Activated naive CD4-positive, alpha-beta T cell treated with anti-CD3 and anti-CD28 coated beads, Interleukin-2, amount 10 ng/mL, durations not matched to agents 7 days and 5 days (primary cell): ENCODE measurements around the gene DEGS1.
"Not testable (repeated sequence)": the region's sequence is repeated elsewhere in the genome, so short reads cannot be mapped to it uniquely, and the experiment has no call there.

ENCODE experiments used
- CTCF ChIA-PET: fragments of 350-600 bp; sonication (Branson Sonifier 250); formaldehyde crosslinking; loops from one replicate; lab custom pipeline; 2021; ENCODE audit warnings: antibody characterized with exemption; lab: Charles Lee
- DNase-seq: peaks from one replicate; pipeline ENCODE4 v3.0.0-alpha.2; 2020
- H3K27ac Mint-ChIP-seq: one replicate; pipeline ENCODE4 v1.8.0; 2021; ENCODE audit warnings: mild to moderate bottlenecking, moderate library complexity, mixed read lengths
- H3K27me3 Mint-ChIP-seq: one replicate; pipeline ENCODE4 v1.8.0; 2021; ENCODE audit warnings: mild to moderate bottlenecking, mixed read lengths
- H3K36me3 Mint-ChIP-seq: one replicate; pipeline ENCODE4 v1.8.0; 2021; ENCODE audit warnings: mixed read lengths
- H3K4me1 Mint-ChIP-seq: one replicate; pipeline ENCODE4 v1.8.0; 2021; ENCODE audit warnings: mixed read lengths
- H3K4me3 Mint-ChIP-seq: one replicate; pipeline ENCODE4 v1.8.0; 2021; ENCODE audit warnings: mild to moderate bottlenecking, moderate library complexity, mixed read lengths
- H3K9me3 Mint-ChIP-seq: one replicate; pipeline ENCODE4 v1.8.0; 2021; ENCODE audit warnings: mixed read lengths

Gene DEGS1

GRCh38 chr1:224189561-224189960 lies 6.5 kb downstream of the DEGS1 start:
- DNase-seq: no peak
- peaks cover 52% of the 10 kb centered on the region for H3K4me1 Mint-ChIP-seq
- no peaks in the 10 kb centered on the region for H3K27me3 Mint-ChIP-seq
- no peak overlapping the region for H3K4me3 Mint-ChIP-seq
- H3K36me3 Mint-ChIP-seq: peaks cover 64% of the 10 kb centered on the region
- no peaks in the 10 kb centered on the region for H3K9me3 Mint-ChIP-seq
- CTCF ChIA-PET: no interaction called here
- no peak overlapping the region for H3K27ac Mint-ChIP-seq

GRCh38 chr1:224192082-224192788 lies 9.2 kb downstream of the DEGS1 start:
- Mint-ChIP-seq H3K4me3 (no peak overlapping the region), H3K9me3 (no peaks in the 10 kb centered on the region), H3K4me1 (peaks cover 31% of the 10 kb centered on the region), H3K27me3 (no peaks in the 10 kb centered on the region), H3K36me3 (peaks cover 56% of the 10 kb centered on the region), H3K27ac (peak overlapping the region; percentile 76)
- CTCF ChIA-PET: interaction anchor here (0.6 to 1.9 kb wide), 8 partner anchors 10 to 364 kb away, joined by 3 to 6 read pairs (median 4); partner anchors contain the start of gene DEGS1
- no peak for DNase-seq

- no peaks in the 10 kb centered on the region for H3K27me3 Mint-ChIP-seq
- H3K9me3 Mint-ChIP-seq: no peaks in the 10 kb centered on the region
- H3K4me3 Mint-ChIP-seq: no peak overlapping the region
- H3K27ac Mint-ChIP-seq: no peak overlapping the region
- no peak for DNase-seq
- H3K4me1 Mint-ChIP-seq: peaks cover 23% of the 10 kb centered on the region
- CTCF ChIA-PET: interaction anchor here (0.7 to 1.9 kb wide), 5 partner anchors 10 to 117 kb away, joined by 3 to 6 read pairs (median 4); partner anchors contain the start of gene DEGS1
- peaks cover 50% of the 10 kb centered on the region for H3K36me3 Mint-ChIP-seq
Observed at GRCh38 chr1:224193319-224193966, 10.4 kb downstream of the DEGS1 start.

- no peaks in the 10 kb centered on the region for H3K27me3 Mint-ChIP-seq
- H3K4me3 Mint-ChIP-seq: no peak overlapping the region
- CTCF ChIA-PET: no interaction called here
- peaks cover 8% of the 10 kb centered on the region for H3K4me1 Mint-ChIP-seq
- no peaks in the 10 kb centered on the region for H3K9me3 Mint-ChIP-seq
- DNase-seq: no peak
- peaks cover 30% of the 10 kb centered on the region for H3K36me3 Mint-ChIP-seq
- no peak overlapping the region for H3K27ac Mint-ChIP-seq
Observed at GRCh38 chr1:224196813-224197600, 14.0 kb downstream of the DEGS1 start.

GRCh38 chr1:224198572-224198971 lies 15.5 kb downstream of the DEGS1 start:
- peaks cover 3% of the 10 kb centered on the region for H3K4me1 Mint-ChIP-seq
- H3K9me3 Mint-ChIP-seq: no peaks in the 10 kb centered on the region
- no peak overlapping the region for H3K4me3 Mint-ChIP-seq
- no peak for DNase-seq
- no peaks in the 10 kb centered on the region for H3K27me3 Mint-ChIP-seq
- H3K36me3 Mint-ChIP-seq: peaks cover 18% of the 10 kb centered on the region
- CTCF ChIA-PET: no interaction called here
- peak overlapping the region; percentile 61 for H3K27ac Mint-ChIP-seq

- CTCF ChIA-PET: no interaction called here
- no peak for DNase-seq
- H3K36me3 Mint-ChIP-seq: peaks cover 10% of the 10 kb centered on the region
Observed at GRCh38 chr1:224199679-224200078, 16.6 kb downstream of the DEGS1 start.

GRCh38 chr1:224201383-224201782 lies 18.3 kb downstream of the DEGS1 start:
- Mint-ChIP-seq H3K4me3 (no peak overlapping the region), H3K27me3 (no peaks in the 10 kb centered on the region), H3K27ac (no peak overlapping the region), H3K4me1 (peaks cover 14% of the 10 kb centered on the region), H3K9me3 (no peaks in the 10 kb centered on the region), H3K36me3 (peaks cover 4% of the 10 kb centered on the region)
- CTCF ChIA-PET: no interaction called here
- DNase-seq: no peak

More at GRCh38 chr1:224199679-224200078, 16.6 kb downstream of the DEGS1 start:
- no peaks in the 10 kb centered on the region for H3K27me3 Mint-ChIP-seq
- H3K9me3 Mint-ChIP-seq: no peaks in the 10 kb centered on the region
- H3K4me1 Mint-ChIP-seq: peaks cover 6% of the 10 kb centered on the region
- no peak overlapping the region for H3K4me3 Mint-ChIP-seq
- no peak overlapping the region for H3K27ac Mint-ChIP-seq

GRCh38 chr1:224201853-224202252 lies 18.8 kb downstream of the DEGS1 start:
- peaks cover 4% of the 10 kb centered on the region for H3K36me3 Mint-ChIP-seq
- H3K9me3 Mint-ChIP-seq: no peaks in the 10 kb centered on the region
- CTCF ChIA-PET: no interaction called here
- no peak overlapping the region for H3K4me3 Mint-ChIP-seq
- DNase-seq: no peak
- peaks cover 14% of the 10 kb centered on the region for H3K4me1 Mint-ChIP-seq
- H3K27me3 Mint-ChIP-seq: no peaks in the 10 kb centered on the region
- no peak overlapping the region for H3K27ac Mint-ChIP-seq

GRCh38 chr1:224203243-224204016 lies 20.4 kb downstream of the DEGS1 start:
- peak; percentile 1 for DNase-seq
- H3K4me1 Mint-ChIP-seq: peaks cover 14% of the 10 kb centered on the region
- H3K36me3 Mint-ChIP-seq: no peaks in the 10 kb centered on the region
- CTCF ChIA-PET: interaction anchor here (1.0 kb wide), 1 partner anchor 11 kb away, joined by 4 read pairs; no protein-coding TSS in a partner anchor
- no peaks in the 10 kb centered on the region for H3K27me3 Mint-ChIP-seq
- H3K9me3 Mint-ChIP-seq: no peaks in the 10 kb centered on the region
- H3K4me3 Mint-ChIP-seq: no peak overlapping the region
- no peak overlapping the region for H3K27ac Mint-ChIP-seq

GRCh38 chr1:224205438-224205840 lies 22.4 kb downstream of the DEGS1 start:
- no peak overlapping the region for H3K27ac Mint-ChIP-seq
- no peaks in the 10 kb centered on the region for H3K27me3 Mint-ChIP-seq
- H3K4me1 Mint-ChIP-seq: peaks cover 14% of the 10 kb centered on the region
- no peaks in the 10 kb centered on the region for H3K9me3 Mint-ChIP-seq
- H3K4me3 Mint-ChIP-seq: no peak overlapping the region
- CTCF ChIA-PET: no interaction called here
- peak; percentile 24 for DNase-seq
- H3K36me3 Mint-ChIP-seq: no peaks in the 10 kb centered on the region

GRCh38 chr1:224205931-224206538 lies 23.0 kb downstream of the DEGS1 start:
- H3K36me3 Mint-ChIP-seq, H3K27ac Mint-ChIP-seq, H3K9me3 Mint-ChIP-seq, CTCF ChIA-PET, H3K27me3 Mint-ChIP-seq, DNase-seq, H3K4me3 Mint-ChIP-seq: not testable (repeated sequence)
- H3K4me1 Mint-ChIP-seq: peaks cover 14% of the 10 kb centered on the region

GRCh38 chr1:224211206-224211962 lies 28.3 kb downstream of the DEGS1 start:
- H3K27me3 Mint-ChIP-seq: no peaks in the 10 kb centered on the region
- no peak overlapping the region for H3K27ac Mint-ChIP-seq
- CTCF ChIA-PET: no interaction called here
- no peaks in the 10 kb centered on the region for H3K9me3 Mint-ChIP-seq
- H3K4me3 Mint-ChIP-seq: no peak overlapping the region
- H3K4me1 Mint-ChIP-seq: no peaks in the 10 kb centered on the region
- DNase-seq: peak; percentile 23
- H3K36me3 Mint-ChIP-seq: no peaks in the 10 kb centered on the region

GRCh38 chr1:224212618-224213061 lies 29.6 kb downstream of the DEGS1 start:
- Mint-ChIP-seq H3K36me3 (no peaks in the 10 kb centered on the region), H3K4me3 (no peak overlapping the region), H3K9me3 (no peaks in the 10 kb centered on the region), H3K27ac (no peak overlapping the region), H3K27me3 (no peaks in the 10 kb centered on the region), H3K4me1 (no peaks in the 10 kb centered on the region)
- no peak for DNase-seq
- CTCF ChIA-PET: no interaction called here
